ENCODE results near the gene SLC25A42.
"Not testable (repeated sequence)": the region's sequence is repeated elsewhere in the genome, so short reads cannot be mapped to it uniquely, and the experiment has no call there.

Gene SLC25A42, protein sequence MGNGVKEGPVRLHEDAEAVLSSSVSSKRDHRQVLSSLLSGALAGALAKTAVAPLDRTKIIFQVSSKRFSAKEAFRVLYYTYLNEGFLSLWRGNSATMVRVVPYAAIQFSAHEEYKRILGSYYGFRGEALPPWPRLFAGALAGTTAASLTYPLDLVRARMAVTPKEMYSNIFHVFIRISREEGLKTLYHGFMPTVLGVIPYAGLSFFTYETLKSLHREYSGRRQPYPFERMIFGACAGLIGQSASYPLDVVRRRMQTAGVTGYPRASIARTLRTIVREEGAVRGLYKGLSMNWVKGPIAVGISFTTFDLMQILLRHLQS

DNA sequence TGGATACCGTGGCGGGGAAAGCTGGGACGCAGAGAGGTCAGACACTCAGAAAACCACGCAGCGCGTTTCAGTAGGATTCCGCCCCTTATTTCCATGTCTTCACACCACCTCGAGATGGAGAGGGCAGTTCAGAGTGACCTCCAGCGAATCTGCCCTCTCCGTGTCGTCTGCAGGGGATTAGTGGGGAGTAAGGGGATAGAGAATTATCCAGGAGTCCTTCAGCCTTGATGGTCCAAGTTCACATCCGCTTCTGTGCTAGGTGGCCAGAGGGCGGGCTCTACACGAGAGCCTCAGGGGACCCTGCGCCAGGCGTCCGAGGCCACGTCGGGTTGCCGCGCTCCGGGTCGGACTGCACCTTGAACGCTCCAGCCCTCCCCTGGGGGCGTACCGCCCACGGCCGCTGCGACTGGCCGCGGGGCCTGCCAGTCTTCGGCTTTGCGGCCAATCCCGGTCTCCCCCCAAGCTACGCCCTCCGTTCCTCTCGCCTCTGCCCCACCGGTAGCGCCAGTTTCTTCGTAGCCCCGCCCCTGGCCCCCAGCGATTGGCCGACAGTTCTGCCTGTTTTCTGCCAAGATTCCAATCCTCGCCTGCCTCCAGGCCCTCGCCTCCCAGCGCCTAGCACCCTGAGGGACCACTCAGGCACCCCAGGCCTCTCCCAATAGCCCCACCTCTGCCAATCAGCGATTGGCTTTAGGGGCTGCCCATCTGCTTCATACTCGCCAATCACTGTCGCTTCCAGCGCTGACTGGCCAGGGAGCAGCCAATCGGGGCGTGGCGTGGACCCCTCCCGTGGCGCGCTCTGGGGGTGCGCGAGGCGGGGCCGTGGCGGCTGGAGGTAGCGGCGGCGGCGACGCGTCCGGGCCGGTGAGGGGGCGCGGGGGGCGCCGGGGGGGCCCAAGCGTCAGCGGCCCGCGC lies at the start of gene SLC25A42:
SLC25A42 (plus strand) TSS at position 812 of the 915 bp plus-strand sequence. CDS start 32,131 bp downstream, outside the sequence.
- DNase-seq, result peak; percentile 83 to 100 (median 99)

DNA sequence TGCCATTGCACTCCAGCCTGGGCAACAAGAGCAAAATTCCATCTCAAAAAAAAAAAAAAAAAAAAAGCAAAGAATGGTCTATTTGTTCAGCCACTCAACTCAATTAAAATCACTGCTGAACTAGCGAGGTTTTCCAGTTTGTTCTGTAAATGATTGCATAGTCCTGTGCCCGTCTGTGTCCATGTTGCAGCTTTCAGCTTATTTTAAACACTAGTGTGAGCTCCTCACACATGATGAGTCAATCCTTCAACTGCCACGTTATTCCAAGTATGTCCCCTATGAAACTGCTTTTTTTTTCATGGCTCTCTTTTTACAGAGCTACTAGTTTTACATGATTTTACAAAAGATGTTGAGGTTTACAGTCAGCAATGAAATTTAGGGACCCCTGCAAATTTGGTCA lies 42.7 kb upstream of the SLC25A42 start:
- DNase-seq, result no peak

DNA sequence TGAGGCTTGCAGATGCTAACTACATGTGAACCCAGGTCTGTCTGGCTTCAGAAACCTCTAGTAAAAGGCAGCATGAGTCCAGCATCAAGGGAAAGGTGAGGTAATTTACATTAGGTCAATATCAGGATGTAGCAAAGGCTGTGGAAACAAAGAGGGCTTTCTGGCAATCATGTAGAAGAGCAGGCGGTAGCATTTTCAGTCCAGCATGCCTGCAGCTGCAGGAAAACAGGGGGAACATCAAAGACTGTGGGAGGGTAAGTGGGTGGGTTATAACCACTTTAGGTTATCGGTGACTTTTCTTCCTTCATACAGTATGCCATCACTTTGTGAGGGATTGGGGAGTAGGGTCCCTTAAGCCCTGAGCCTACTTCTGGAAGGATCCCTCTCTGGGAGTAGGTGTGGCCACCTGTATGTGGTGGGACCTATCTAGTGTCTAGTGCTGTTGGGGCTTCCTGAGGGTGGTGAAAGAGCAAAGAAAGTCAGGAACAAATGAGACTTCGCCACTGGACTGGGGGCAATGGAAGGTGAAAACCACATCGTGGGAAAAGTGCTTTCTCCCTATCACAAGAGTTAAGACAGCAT lies 41.3 kb upstream of the SLC25A42 start:
- DNase-seq, result no peak

DNA sequence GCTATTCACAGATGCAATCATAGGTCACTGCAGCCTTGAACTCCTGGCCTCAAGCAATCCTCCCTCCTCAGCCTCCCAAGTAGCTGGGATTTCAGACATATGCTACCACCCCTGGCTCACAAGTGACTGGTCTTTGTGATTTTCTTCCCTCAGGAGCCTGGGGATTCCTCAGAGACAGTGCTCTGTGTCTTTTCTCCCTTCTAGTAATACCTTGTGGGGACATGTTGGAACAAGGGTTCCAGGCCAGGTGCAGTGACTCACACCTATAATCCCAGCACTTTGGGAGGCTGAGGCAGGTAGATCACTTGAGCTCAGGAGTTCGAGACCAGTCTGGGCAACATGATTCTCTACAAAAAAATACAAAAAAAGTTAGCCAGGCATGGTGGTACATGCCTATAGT lies 40.4 kb upstream of the SLC25A42 start:
- DNase-seq, result not testable (repeated sequence)

DNA sequence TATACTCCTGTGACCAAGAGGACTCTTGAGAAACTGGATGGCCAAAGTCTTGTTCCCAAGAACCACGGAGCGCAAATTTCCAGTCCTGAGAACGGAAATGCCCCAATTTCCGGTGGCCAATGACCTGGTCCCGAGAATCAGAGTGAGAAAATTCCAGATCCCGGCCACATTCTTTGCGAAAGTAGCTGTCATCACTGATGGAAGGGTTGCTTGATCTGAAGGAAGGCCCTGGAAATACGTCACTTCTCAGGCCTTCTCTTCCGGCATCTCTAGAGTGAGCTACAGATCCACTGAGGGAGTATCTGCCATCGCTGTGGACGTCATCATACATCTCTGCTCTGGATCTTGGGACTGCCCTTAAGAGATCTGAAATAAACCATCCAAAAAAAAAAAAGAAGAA lies 37.9 kb upstream of the SLC25A42 start:
- DNase-seq, result no peak

DNA sequence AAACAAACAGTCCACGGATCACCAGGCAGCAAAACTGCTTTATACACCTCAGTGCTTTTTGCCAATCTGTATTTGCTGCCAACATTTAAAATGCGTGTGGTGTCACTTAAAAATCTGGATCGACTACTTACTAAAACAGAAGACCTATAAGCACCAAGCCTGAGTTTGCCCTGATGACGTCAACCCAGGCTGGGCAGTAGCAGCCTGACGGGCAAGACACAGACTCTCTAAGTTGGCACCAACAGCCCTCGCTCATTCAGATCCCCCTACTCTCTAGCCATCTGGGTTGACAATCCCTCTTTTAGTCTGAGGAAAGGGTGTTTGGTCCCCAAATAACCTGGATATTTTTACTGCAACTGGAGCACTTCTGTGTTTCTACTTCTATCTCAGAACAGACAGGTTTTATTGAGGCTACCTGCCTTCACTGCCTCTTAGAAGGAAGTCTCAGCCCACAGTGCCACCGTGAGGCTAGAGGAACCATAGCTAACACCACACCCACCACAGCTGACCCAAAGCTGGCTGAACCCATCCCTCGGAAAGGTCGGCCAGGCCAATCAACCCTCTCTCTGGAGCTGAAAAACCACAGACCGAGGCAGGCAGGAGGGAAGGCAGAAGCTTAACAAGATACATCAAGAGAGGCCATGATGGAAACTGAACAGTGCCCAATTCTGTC lies 37.4 kb upstream of the SLC25A42 start:
- peak in 3 of 51 donors; percentile 2 to 6 (median 4) for DNase-seq

DNA sequence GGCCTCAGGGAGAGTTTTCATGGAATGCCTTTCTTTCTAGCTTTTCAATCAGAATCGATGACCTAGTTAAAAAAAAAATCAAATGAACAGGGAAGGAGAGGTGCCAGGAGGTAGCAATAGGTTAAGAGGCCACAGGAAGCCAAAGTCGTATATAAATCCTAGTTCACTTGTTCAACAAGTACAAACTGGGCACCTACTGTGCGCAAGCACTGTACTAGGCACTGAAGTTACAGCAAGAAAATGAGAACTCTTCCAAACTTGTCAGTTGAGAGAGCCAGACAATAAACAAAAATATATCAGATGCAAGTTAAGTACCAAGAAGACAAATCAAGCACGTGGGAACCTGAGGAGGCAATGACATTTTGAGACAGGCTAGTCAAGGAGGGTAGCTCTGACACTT lies 36.6 kb upstream of the SLC25A42 start:
- no peak for DNase-seq

DNA sequence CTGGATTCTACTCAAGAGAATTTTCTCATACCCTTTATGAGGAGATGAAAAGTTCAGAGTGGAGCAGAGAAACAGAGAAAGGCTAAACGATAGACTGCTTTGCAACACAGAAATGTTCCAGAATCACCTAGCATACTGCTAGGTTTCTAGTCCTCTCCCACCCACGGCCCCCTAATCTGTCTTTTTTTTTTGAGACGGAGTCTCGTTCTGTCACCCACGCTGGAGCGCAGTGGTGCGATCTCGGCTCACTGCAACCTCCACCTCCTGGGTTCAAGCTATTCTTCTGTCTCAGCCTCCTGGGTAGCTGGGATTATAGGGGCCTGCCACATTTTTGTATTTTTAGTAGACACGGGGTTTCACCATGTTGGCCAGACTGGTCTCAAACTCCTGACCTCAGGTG lies 35.3 kb upstream of the SLC25A42 start:
- DNase-seq, result no peak

DNA sequence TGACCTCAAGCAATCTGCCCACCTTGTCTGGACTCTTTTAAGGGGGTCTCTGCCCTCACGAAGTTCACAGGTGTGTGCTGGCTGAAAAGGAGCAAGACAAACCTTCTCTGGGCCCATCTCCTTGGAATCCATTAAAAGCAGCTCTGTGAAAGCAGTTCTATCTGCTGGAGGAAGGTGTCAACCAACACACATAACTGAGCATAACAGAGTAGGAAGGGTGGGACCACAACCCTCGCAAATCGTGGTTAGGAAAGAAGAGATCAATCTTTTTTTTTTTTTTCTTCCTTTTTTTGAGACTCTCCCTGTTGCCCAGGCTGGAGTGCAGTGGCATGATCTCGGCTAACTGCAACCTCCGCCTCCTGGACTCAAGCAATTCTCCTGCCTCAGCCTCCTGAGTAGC lies 31.9 kb upstream of the SLC25A42 start:
- DNase-seq, result no peak

DNA sequence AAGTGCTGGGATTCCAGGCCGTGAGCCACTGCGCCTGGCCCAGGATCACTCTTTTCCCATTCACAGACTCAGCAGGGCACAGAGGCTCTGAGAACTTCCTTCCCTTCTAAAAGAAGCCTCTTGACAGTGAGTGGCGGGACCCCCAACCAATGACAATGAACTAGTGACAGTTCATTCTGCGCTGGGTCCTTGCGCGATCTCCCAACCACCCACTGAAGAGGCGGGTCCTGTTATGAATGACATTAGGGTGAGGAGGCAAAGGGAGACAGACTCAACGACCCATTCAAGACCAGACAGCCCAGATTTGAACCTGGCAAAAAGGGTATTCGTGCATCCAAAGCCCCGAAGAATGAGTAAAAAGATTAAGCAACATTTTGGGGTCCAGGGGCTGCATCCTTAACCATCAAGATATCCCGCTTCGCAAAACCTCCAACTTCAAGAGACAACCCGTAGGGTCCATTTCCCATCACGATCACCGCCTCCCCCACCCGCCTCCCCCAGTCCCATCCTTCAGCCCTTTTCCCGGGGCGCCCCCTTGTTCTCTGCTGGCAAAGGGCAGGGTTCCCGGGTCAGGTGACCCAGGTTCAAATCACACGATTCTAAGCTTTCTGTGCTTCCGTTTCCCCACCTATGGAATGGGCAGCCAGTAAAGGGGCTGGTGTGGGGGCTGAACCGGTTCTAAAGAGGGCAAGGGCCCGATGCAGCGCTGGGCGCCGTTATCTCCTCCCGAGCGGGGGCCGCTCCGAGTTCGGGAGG lies 31.2 kb upstream of the SLC25A42 start:
- peak in 49 of 51 donors; percentile 5 to 91 (median 72) for DNase-seq

DNA sequence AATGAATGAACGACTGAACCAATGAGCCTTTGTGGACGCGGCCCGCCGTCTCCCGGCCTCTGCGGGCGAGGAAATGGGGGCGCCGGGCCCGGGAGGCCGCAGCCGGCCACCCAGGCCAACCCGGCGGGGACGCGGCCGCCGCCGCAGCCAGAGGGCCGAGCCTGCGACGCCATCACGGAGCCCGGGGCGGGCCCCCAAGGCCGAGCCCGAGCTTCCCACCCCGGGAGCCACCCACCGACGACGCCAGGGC lies 30.7 kb upstream of the SLC25A42 start:
- DNase-seq, result peak in 1 of 51 donors; percentile 41

DNA sequence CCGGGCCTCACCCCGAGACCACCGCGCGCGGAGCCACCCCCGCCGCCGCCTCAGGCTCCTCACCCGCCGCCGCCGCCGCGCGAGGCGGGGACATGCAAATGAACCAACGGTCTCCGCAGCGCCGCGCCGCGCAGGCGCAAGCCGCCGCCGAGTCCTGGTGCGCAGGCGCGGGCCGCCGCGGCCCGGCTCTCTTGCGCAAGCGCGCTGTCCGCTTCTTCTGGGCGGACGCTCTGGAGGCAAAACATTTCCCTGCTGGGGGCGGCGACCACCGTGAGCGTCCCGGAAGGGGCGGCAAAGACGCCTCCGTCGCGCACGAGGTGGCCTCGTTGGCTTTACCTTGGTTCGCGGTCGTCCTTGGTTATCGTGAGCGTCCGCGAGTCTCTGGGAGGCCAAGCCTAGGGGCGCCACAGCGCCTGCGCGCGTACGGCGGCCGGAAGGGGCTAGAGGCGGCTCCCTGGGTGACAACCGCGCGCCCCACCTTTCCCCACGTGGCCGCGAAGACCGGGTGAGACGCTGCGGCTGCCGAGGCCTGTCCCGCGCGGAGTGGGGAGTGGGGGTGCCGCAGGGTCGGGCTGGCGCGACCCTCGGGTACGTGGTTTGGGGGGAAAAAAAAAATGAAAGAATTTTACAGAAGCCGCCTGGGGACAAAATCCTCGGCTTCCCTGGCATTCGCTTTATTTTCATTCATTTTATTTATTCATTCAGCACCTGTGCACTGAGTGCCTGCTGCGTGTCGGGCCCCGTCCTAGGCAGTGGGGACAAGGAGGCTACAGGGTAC lies 30.2 kb upstream of the SLC25A42 start, which contains the start of the genes ARMC6 and SUGP2:
ARMC6 (plus strand) TSS at position 178 of the 778 bp plus-strand sequence. CDS start 607 bp downstream, outside the sequence.
SUGP2 (minus strand) TSS at position 92 of the 778 bp plus-strand sequence. CDS start 2,446 bp downstream, outside the sequence.
- peak; percentile 49 to 99 (median 85) for DNase-seq

DNA sequence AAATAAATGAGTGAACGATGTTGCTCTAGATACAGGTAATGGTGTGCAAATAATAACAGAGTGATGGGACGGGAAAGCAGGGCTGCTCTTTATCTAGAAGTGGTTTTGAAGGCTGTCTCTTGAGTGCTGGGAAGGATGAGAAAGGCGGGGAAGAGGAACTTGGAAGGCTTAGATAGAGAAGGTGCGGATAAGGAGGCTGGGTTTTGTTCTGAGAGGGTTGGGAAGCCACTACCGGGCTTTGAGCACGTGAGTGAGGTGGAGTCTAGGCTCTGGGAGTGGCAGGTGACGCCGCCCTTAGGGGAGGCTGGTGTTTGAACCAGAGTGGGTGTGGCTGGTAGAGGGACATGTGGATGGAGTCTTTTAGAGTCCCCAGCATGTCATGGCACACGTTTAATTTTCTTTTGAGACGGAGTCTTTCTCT lies 29.6 kb upstream of the SLC25A42 start:
- peak in 19 of 51 donors; percentile 2 to 52 (median 14) for DNase-seq

DNA sequence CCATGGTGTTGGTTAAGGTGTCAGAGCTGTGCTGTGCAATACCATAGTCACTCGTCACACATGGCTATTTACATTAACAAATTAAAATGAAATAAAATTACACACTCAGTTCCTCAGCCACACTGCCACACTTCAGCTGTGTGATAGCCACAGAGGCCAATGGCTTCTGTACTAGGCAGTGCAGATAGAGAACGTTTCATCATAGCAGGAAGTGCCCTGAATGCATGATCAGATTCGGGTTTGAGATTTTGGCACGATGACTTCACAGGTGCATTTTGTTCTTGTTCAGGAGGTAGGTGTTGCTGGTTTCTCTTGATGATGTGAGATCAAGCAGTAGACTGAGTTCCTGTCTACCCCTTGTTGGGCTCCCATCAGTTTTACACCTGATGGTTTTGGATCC lies 23.9 kb upstream of the SLC25A42 start:
- no peak for DNase-seq

DNA sequence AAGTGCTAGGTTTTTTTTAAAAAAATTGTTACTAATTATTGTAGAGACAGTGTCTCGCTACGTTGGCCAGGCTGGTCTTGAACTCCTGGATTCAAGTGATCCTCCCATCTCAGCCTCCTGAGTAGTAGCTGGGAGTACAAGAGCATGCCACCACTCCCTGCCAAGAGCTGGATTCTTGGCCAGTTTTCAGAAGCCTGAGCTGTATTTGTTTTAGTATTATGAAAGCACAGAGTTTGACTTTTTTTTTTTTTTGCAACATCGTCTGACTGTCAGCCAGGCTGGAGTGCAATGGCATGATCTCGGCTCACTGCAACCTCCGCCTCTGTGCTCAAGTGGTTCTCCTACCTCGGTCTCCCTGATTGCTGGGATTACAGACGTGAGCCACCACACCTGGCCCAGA lies 23.4 kb upstream of the SLC25A42 start:
- no peak for DNase-seq

DNA sequence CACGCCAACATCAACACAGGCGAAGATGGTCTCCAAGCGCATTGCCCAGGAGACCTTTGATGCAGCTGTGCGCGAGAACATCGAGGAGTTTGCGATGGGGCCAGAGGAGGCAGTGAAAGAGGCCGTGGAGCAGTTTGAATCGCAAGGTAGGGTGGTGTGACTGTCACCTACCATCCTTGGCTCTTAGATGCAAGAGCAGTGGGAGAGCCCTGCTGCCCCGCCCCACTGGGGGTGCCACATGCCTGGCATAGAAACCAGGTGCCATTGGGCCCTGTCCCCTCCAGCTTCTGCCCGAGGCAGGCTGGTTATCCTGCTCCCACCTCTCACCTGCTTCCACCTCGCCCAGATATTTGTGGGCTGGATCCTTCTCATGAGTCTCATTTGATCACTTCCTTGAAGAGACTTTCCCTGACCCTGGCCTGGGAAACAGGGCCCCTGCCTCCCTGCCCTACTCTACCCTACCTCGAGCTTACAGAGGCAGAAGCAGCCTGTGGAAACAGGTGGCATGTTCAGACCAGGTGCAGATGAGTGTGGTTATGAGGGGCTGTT lies 21.0 kb upstream of the SLC25A42 start:
- DNase-seq, result no peak

DNA sequence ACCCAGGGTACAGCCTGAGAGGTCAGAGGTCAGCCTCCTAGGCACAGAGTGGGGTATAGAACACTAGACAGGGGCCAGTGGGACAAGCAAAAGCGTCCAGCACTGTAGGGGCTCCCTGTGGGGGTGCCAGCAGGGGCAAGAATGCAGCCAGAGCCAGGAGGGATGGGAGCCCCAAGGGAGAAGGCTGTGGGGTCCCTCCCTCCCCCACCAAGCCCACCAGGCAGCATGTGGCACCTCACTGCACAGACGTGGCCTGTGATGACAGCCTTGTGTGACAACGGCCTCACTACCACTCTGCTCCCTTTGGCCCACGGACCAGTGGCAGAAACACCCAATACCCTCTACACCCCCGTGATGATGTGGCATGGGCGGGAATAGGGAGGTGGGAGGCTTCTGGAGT lies 20.3 kb upstream of the SLC25A42 start:
- no peak for DNase-seq

DNA sequence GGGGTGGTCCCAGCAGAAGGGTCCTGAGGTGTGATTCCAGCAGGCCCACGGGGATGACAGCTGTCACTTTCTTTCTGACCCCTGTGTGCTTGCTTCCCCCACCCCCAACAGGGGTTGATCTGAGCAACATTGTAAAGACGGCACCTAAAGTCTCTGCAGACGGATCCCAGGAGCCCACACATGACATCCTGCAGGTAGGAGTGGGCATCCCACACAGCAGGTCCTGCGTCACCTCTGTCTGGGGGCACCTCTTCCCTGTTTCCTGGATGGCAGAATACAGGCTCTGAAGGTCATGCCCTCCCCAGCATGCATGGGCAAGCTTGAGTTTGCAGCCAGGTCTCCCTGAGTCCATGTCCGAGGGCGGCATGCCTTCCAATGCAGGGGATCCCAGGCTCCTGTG lies 19.9 kb upstream of the SLC25A42 start:
- no peak for DNase-seq

DNA sequence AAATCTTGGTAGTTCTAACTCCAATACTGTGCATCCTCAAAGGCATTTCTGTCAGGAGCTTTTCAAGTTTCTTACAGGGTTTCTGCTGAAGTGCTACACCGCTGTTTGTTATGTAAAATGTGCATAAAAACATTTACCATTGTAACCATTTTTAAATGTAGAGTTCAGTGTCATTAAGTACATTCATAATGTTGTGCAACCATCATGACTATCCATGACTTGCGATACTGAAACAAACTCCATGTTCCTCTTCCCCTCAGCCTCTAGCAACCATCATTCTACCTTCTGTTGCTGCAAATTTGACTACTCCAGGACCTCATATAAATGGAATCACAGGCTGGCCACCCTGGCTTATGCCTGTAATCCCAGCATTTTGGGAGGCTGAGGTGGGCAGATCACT lies 14.4 kb upstream of the SLC25A42 start:
- DNase-seq, result no peak

DNA sequence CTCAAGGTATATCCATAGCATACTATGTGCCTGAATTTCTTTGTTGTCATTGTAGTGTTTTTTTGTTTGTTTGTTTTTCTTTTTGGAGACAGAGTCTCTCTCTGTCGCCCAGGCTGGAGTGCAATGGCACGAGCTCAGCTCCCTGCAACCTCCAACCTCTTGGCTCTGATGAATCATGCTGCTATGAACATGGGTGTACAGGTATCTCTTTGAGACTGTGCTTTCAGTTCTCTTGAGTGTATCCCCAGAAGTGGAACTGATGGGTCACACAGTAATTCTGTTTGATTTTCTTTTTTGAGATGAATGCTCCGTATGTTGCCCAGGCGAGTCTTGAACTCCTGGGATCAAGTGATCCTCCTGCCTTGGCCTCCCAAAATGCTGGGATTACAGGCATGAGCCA lies 13.7 kb upstream of the SLC25A42 start:
- DNase-seq, result no peak
